Non-pigmented ciliary epithelial cell (primary cell): ENCODE data around the gene MRPS23.

Experiments used
- DNase-seq: peaks from one replicate; pipeline ENCODE4 v3.0.0-alpha.2; 2010; ENCODE audit warnings: low read depth

Gene MRPS23

GRCh38 chr17:57794841-57795240 is 55.0 kb downstream of the MRPS23 start:
- DNase-seq = no peak

GRCh38 chr17:57788725-57789124 is 61.1 kb downstream of the MRPS23 start:
- DNase-seq = no peak

GRCh38 chr17:57785022-57785421 is 64.8 kb downstream of the MRPS23 start:
- no peak for DNase-seq
